GM12864 (cell line): ENCODE results near the gene MARCHF3.

Experiments
- DNase-seq: peaks from one replicate; pipeline ENCODE4 v3.0.0-alpha.2; 2011; ENCODE audit warnings: low read depth
- H3K4me3 ChIP-seq: 2 replicates; pipeline ENCODE4 v1.5.1; 2011; ENCODE audit warnings: mild to moderate bottlenecking, low read depth, low read length, control low read depth
- TF ChIP-seq, protein P1 (sequence below): IDR thresholded peaks from 2 replicates; pipeline ENCODE4 v1.5.1; 2011; ENCODE audit warnings: low read depth, mild to moderate bottlenecking, moderate library complexity, low read length, control low read depth, inconsistent platforms; ENCODE audit errors: missing control alignments

The MARCHF3 gene

DNA sequence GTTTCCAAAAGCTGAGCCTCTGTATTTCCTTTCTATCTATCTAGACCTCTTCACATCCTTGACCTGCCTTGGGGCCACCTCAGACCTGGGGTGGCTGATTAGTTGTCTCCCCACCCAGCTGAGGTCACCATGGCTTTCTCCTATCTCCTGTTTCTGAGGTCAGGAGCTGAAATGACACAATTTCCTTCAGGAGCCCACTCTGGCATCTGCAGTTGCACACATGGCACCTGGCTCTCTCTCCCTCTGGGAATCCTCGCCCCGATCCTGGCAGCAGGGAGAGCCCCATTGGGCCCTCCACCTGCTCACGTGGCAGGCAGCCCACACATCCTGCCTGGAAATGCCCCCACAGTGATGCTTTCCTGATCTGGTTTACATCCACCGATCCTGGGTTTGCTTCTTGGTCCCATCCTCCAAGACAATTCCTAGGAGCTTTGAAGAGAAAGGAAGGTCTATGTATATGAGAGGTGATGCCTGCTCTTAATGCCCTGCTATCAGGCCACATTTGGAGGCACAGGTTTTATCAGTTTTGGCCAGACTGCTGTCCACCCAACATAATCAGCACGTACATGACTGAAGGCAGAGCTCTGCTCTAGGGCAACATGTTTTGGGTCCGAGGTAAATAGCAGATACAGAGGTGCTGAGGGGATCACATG is 53.7 kb downstream of the MARCHF3 start:
- TF ChIP-seq, protein P1, sequence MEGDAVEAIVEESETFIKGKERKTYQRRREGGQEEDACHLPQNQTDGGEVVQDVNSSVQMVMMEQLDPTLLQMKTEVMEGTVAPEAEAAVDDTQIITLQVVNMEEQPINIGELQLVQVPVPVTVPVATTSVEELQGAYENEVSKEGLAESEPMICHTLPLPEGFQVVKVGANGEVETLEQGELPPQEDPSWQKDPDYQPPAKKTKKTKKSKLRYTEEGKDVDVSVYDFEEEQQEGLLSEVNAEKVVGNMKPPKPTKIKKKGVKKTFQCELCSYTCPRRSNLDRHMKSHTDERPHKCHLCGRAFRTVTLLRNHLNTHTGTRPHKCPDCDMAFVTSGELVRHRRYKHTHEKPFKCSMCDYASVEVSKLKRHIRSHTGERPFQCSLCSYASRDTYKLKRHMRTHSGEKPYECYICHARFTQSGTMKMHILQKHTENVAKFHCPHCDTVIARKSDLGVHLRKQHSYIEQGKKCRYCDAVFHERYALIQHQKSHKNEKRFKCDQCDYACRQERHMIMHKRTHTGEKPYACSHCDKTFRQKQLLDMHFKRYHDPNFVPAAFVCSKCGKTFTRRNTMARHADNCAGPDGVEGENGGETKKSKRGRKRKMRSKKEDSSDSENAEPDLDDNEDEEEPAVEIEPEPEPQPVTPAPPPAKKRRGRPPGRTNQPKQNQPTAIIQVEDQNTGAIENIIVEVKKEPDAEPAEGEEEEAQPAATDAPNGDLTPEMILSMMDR = no peak
- DNase-seq = no peak
- H3K4me3 ChIP-seq = no peak overlapping the region

DNA sequence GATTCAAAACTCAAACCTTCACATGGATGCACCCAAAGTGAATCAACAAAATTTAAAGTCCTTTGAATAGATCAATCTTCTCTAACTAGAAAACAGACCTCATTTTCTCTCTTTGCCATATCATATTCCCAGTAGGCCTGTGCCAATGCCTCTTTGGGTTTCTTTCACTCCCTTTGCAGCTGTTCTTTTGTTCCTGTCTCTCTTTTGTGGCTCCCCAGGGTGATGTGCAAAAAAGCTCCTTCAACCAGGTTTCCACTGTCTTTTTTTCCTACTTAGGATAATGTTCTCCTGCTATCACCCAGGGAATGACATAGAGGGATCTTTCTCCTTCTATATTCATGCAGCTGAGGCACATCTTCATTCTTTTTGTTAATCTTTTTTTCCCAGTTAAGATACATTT is 54.6 kb downstream of the MARCHF3 start:
- TF ChIP-seq, protein P1 = no peak
- no peak overlapping the region for H3K4me3 ChIP-seq
- DNase-seq = no peak

DNA sequence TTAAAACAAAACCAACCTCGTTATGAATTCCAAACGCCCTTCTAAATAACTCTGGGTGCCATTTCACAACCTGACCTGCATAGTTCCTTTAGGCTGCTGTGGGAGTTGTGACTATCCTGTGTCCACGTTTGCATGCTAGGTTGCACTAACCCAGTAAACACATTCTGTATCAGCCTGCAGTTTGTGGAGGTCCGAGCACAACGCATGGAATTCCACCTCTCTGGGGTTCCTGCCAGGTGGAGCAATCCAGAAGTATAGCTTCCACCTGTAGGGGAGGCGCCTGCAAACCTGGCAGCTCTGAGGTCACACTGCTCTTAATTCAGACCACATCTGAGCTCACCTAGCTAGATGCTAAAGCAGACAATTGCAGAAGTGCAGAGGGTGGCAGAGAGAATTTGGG is 57.2 kb downstream of the MARCHF3 start:
- no peak overlapping the region for H3K4me3 ChIP-seq
- no peak for DNase-seq

DNA sequence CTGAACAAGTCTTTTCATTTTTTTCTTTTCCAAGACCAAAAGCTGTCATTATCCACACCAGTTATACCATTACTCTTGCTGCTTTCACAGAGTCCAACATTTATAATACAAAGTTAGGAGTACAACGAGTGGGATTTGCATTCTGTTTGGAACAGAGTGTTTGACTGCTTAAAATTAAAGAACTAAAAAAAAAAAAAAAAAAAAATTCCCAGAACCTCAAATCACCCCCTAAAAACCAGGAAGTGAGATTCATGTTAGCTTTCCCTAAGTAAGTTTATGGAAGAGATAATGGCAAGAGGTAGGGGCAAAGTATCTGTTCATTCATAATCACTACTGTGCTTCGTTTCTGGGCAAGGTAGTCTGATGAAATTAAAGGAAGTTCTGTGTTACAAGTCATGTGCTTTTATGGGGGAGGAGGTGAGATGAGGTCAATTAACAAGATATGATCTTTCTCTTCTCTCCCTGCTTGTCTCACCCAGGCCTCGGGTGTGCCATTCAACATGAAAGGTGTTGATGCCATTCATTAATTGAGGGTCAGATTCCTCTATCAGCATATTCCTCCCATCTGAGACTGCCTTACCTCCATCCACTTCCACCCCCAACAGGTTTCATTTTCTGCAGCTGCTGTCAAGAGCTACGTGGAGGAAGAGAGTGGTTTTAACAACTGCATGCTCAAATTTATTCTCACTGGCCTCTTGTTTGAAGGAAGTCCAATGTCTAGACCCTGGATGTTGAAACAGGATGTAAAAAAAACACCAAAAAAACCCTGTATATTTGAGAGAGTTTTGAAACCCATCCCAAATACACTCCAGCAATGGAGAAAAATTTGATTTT is 58.1 kb downstream of the MARCHF3 start:
- no peak overlapping the region for H3K4me3 ChIP-seq
- TF ChIP-seq, protein P1 = no peak
- DNase-seq = no peak

More for the DNA sequence above, 57.2 kb downstream of the MARCHF3 start:
- TF ChIP-seq, protein P1 = no peak

DNA sequence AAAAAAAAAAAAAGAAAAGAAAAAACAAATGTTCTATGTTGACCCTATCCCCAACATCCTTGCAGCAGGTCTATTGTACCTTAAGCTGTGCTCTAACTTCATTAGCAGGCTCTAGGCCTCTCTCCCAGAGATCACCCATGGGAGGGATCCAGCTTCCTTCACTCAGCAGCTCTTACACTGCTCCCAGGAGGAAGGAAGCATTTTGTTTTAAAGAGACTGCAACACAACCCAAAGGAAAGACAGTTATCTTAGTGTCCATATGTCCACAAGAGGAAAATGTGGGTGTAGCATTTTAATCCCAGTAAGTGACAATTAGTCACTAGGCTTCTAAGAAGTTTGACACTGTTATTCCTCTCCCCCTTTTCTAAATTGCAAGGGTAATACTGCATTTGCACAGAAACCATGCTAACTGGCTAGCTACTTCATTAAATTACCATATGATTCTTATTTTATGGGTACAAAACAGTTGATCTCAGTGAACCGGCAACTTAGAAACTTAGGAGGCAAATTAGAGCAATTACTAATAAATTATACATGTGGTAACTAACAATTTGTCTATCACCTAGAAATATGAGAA is 58.8 kb downstream of the MARCHF3 start:
- TF ChIP-seq, protein P1 = no peak
- H3K4me3 ChIP-seq = no peak overlapping the region
- DNase-seq = no peak

DNA sequence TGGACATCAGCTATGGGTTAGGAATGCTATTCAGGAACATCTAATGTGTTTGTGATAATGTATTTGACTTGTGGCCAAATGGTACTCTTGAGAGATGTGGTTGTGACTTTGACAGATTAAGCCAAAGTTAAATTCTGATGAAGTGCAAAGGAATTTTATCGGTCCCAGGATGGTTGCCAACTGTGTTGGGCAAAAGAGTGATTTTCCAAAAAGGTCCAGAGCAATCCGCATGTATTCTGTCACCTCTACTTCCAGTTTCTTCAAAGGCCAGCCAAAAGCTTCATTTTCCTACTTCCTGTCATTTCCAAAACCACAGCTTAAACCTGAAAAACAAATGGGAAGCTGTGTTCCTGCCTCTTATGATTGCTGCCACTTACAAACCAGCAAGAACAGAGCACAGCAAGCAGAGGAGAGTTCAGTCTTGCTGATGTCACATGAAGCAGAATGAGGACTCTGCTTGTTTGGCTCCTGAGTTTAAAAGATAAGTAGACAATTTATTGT is 59.8 kb downstream of the MARCHF3 start:
- no peak overlapping the region for H3K4me3 ChIP-seq
- TF ChIP-seq, protein P1 = no peak
- DNase-seq = no peak
